ENCODE results near the gene CHML. TPM values are rescaled to one million over a fixed set of nuclear protein-coding genes. Genes with fewer than 3 reads are reported as not detected.
A peak's percentile ranks its signal among the peaks of the same experiment; 100 is the strongest.

The CHML gene
- total RNA-seq, 1 donor from 2014 or later = 14.2 TPM

GRCh38 chr1:241606544-241606943 lies 33.6 kb downstream of the CHML start:
- no peaks in the 10 kb centered on the region for H3K27me3 Mint-ChIP-seq (ENCODE audit: unreplicated experiment)
- no peaks in the 10 kb centered on the region for H3K9me3 Mint-ChIP-seq (ENCODE audit: unreplicated experiment)
- H3K4me1 Mint-ChIP-seq (ENCODE audit: unreplicated experiment) = peaks cover 55% of the 10 kb centered on the region
- TF ChIP-seq CTCF (IDR thresholded peaks at IDR 0.05) = no peak
- peak overlapping the region; percentile 46 for H3K27ac Mint-ChIP-seq (ENCODE audit: unreplicated experiment)
- H3K36me3 Mint-ChIP-seq (ENCODE audit: unreplicated experiment) = no peaks in the 10 kb centered on the region
- DNase-seq (ENCODE audit: extremely low spot score, unreplicated experiment) = no peak
- H3K4me3 Mint-ChIP-seq (ENCODE audit: unreplicated experiment) = no peak overlapping the region

- peak; percentile 35 for TF ChIP-seq CTCF (IDR thresholded peaks at IDR 0.05)
- Mint-ChIP-seq H3K27ac (ENCODE audit: unreplicated experiment) (peak overlapping the region; percentile 60), H3K4me1 (ENCODE audit: unreplicated experiment) (peaks cover 61% of the 10 kb centered on the region), H3K36me3 (ENCODE audit: unreplicated experiment) (no peaks in the 10 kb centered on the region), H3K9me3 (ENCODE audit: unreplicated experiment) (no peaks in the 10 kb centered on the region), H3K4me3 (ENCODE audit: unreplicated experiment) (no peak overlapping the region), H3K27me3 (ENCODE audit: unreplicated experiment) (no peaks in the 10 kb centered on the region)
- no peak for DNase-seq (ENCODE audit: extremely low spot score, unreplicated experiment)
Measured at GRCh38 chr1:241605146-241605805, 34.9 kb downstream of the CHML start.

GRCh38 chr1:241603731-241604245 lies 36.4 kb downstream of the CHML start:
- no peaks in the 10 kb centered on the region for H3K36me3 Mint-ChIP-seq (ENCODE audit: unreplicated experiment)
- no peaks in the 10 kb centered on the region for H3K9me3 Mint-ChIP-seq (ENCODE audit: unreplicated experiment)
- TF ChIP-seq CTCF (IDR thresholded peaks at IDR 0.05) = no peak

GRCh38 chr1:241600496-241600901 lies 39.7 kb downstream of the CHML start:
- Mint-ChIP-seq H3K36me3 (ENCODE audit: unreplicated experiment) (peaks cover 4% of the 10 kb centered on the region), H3K4me1 (ENCODE audit: unreplicated experiment) (peaks cover 37% of the 10 kb centered on the region), H3K9me3 (ENCODE audit: unreplicated experiment) (no peaks in the 10 kb centered on the region), H3K27me3 (ENCODE audit: unreplicated experiment) (no peaks in the 10 kb centered on the region), H3K4me3 (ENCODE audit: unreplicated experiment) (no peak overlapping the region), H3K27ac (ENCODE audit: unreplicated experiment) (no peak overlapping the region)
- TF ChIP-seq CTCF (IDR thresholded peaks at IDR 0.05) = no peak
- DNase-seq (ENCODE audit: extremely low spot score, unreplicated experiment) = no peak

More at GRCh38 chr1:241603731-241604245, 36.4 kb downstream of the CHML start:
- H3K4me3 Mint-ChIP-seq (ENCODE audit: unreplicated experiment) = peak overlapping the region; percentile 0
- H3K27me3 Mint-ChIP-seq (ENCODE audit: unreplicated experiment) = no peaks in the 10 kb centered on the region
- no peak for DNase-seq (ENCODE audit: extremely low spot score, unreplicated experiment)
- peak overlapping the region; percentile 81 for H3K27ac Mint-ChIP-seq (ENCODE audit: unreplicated experiment)
- H3K4me1 Mint-ChIP-seq (ENCODE audit: unreplicated experiment) = peaks cover 62% of the 10 kb centered on the region

GRCh38 chr1:241598249-241598648 lies 41.9 kb downstream of the CHML start:
- Mint-ChIP-seq H3K4me1 (ENCODE audit: unreplicated experiment) (peaks cover 25% of the 10 kb centered on the region), H3K9me3 (ENCODE audit: unreplicated experiment) (no peaks in the 10 kb centered on the region), H3K36me3 (ENCODE audit: unreplicated experiment) (peaks cover 15% of the 10 kb centered on the region), H3K4me3 (ENCODE audit: unreplicated experiment) (no peak overlapping the region), H3K27ac (ENCODE audit: unreplicated experiment) (no peak overlapping the region), H3K27me3 (ENCODE audit: unreplicated experiment) (no peaks in the 10 kb centered on the region)
- TF ChIP-seq CTCF (IDR thresholded peaks at IDR 0.05) = no peak
- DNase-seq (ENCODE audit: extremely low spot score, unreplicated experiment) = no peak
